Measurements from ENCODE around the gene CABP7.

DNA sequence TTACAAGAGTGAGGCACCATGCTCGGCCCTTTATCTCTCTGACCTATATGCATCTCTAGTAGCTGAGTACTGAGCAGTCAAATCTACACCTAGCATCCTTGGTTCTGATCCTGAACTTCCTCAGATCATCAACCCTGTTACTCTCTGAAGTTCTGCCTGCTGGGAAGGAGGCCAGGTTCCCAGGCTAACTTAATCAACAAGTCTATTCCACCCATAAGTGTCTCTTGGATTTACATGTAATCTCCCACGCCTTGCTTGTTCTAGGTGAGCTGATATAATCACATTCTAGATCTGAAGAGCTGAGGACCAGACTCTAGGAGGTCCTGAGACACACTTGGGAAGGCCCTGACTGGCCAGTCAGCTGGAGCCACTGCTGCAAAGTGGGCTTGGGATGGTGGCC lies 22.1 kb downstream of the CABP7 start:
- TF ChIP-seq CTCF (IDR thresholded peaks at IDR 0.05): no peak
- TF ChIP-seq EZH2 (IDR thresholded peaks at IDR 0.05; ENCODE audit: borderline replicate concordance, insufficient read depth, low read depth, low read length, poor library complexity, severe bottlenecking): no peak
